ENCODE measurements around the gene L1CAM.
A peak's percentile ranks its signal among the peaks of the same experiment; 100 is the strongest.

The L1CAM gene

DNA sequence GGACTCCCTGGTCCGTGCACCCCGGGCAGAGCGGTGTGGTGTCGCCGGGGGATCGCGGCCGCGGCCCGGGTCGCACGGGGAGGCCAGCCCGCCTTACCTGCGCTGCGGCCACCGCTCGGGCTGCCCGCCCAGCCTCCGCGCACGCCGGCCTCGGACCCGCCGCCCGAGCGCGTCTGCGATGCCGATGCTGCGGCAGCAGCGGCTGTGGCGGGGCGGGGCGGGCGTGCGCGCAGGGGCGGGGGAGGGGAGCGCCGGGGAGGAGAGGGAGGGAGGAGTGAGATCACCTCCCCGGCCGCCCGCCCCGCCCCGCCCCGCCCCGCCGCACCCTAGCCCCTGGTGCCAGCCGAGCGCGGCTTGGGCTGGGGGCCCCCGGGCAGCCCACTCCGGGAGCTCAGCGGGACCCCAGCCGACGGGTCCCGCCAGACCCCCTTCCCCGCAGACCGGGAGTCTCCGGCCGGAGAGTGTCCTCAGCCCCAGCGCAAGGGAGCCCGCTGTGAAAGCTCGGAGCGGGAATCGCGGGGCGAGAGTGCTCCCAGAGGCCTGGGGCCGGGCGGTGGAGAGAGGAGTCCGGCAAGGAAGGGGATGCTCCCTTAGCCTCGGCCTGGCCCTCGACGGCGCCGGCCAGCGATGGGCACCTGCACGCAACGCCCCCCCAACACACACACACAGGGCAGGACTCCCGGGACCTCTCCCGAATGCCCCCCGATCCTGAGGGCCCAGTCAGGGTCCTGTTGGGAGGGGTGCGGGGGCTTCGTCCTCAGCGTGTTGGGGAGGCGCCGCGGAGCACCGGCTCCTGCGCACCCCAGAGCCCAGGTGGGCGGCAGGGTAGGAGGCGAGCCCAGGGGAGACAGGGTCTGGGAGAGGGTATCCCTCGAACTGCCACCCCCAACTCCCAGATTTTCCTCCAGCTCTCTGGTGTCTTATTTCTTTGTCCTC, at the start of gene L1CAM:
Gene L1CAM (minus strand): TSS at position 206 of the 936 bp plus-strand sequence. CDS start 10,337 bp downstream, outside the sequence.
- no peak for DNase-seq (ENCODE audit: low read depth)

- no peak for DNase-seq (ENCODE audit: low read depth)
These were observed 49.4 kb upstream of the L1CAM start for GRCh38 chrX:153935326-153935851.

- DNase-seq (ENCODE audit: low read depth), result peak; percentile 12
These were observed 48.9 kb upstream of the L1CAM start, which contains the start of gene NAA10 for GRCh38 chrX:153934762-153935325. NAA10 (minus strand) TSS chrX:153935037; CDS start chrX:153934904, 133 bp downstream.

DNA sequence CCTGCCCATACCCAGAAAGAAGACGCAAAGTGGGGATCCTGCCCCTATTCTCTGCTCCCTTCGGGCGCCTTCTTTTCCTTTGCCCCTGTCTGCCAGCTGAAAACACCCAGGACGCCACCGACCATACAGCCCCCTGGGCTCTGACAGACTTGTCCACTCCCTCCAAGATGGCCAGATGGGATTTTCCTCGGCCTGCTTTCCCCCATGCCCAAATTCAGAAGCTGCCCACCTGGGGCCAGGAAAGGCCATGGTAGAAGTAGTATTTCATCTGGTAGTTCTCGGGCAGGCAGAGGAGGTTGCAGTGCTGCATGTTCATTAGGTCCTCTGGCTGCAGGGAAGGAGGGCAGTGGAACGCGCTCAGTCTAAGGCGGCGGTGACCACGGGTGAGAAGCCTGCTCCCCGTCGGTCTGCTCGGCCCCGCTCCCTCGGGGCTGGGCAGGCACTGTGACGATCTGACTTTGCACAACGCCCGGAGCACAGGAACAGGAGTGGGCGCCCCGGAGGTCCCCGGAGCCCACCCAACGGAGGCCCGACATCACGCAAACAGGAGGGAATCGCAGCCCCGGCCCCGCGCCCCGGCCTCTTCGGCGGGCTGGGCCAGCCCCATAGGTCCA, 48.3 kb upstream of the L1CAM start:
- no peak for DNase-seq (ENCODE audit: low read depth)

GRCh38 chrX:153933748-153934147, 47.8 kb upstream of the L1CAM start:
- DNase-seq (ENCODE audit: low read depth), result no peak

DNA sequence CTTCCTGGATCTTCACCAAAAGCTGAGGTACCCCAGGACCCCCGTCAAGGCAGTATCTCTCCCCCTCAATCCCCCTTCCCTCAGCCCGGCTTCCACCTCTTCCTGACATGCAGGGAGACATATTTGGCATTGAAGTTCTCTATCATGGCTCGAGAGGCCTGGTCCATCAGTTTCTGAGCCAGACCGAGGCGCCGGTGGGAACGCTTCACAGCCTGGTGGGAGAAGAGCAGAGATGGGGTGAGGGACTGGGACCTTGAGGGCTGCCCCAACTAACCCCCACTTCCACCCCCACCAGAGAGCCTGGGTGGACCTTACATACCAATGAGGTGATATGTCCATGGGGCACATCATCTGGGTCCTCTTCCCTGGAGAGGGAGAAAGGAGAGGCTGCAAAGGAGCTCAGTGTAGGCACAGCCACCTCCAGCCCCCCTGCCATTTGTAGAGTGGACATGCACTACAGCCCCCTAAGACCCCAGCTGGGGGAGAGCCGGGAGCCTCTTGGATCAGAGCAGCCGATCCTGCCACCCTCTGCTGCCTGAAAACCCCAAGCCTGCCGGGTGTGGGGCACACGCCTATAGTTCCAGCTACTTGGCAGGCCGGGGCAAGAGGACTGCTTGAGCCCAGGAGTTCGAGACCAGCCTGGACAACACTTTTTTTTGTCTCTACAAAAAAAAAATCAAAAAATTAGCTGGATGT, 46.4 kb upstream of the L1CAM start:
- DNase-seq (ENCODE audit: low read depth), result no peak

DNA sequence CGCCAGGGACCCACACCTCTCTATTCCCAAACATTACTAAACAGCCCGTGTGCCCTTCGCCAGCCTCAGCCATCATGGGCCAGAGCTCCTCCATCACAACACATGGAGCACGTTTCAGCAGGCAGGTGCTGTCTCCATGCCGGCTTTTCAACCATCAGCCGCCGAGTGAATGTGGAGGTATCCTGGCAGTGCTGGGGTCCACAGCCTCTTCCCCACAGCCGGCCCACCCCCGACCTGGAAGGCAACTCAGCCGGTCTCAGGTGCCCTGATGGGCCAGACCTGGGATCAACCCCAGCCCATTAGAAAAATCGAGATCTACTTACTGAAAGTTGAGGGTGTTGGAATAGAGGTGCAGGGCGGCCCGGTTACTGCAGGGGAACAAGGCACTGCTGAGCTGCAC, 45.8 kb upstream of the L1CAM start:
- no peak for DNase-seq (ENCODE audit: low read depth)

- DNase-seq (ENCODE audit: low read depth), result no peak
These were observed 45.2 kb upstream of the L1CAM start for GRCh38 chrX:153931151-153931550.

DNA sequence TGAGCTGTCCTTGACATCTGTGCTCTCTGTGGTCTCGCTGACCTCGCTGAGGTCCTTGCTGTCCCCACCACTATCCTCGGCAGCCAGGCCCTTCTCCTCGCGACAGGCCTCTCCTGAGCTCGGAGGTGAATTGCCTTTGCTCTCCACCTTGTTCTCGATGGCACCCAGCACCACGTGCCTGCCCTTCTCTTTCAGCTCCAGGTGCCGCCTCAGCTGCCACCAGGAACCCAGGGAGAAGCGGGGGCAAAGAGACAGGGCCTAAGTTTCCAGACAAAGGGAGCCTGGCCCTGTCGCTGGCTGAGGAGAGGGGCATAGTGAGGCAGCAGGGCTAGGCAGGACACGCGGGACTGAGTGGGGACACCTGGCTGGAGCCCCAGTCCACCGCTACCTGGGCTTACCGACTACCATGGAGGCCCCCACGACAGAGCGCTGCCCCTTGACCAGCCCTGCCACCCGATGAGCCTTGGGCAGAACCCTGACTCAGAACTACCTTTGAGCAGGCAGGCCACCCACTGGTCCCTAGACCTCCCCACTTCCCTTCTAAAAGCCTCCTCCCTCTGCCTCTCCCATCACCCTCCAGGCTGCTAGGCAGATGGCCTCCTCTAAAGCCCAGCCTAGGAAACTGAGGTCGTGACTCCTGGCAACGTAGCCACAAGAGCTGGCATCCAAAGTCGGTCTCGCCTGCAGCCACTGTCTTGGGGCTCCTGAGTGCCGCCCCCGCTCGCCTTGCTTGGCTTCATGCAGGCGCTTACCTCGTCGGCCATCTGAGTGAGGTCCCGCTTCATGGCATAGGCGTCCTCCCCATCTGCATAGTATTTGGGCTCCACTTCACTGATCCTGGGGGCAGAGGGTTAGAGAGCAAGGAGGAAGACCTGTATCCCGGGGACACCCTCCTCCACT, 44.3 kb upstream of the L1CAM start:
- no peak for DNase-seq (ENCODE audit: low read depth)

DNA sequence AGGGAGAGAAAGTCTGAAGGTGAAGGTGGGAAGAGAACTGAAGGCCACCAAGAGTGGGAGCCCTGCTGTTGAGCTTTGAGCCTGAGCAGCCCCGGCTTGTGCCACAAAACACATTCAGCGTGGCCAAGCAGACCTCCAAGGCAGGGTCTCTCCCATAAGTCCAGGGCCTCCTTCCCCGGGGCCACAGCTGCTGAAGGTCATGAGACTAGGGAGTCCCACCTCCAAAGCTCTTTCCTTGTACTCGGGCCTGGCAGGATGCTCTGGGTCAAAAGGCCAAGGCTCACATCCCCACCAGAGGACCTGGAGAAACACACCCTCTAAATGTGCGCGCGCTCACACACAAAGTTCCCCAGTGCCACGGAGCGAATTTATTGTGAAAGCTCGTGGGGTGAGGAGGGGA, 43.6 kb upstream of the L1CAM start:
- no peak for DNase-seq (ENCODE audit: low read depth)

DNA sequence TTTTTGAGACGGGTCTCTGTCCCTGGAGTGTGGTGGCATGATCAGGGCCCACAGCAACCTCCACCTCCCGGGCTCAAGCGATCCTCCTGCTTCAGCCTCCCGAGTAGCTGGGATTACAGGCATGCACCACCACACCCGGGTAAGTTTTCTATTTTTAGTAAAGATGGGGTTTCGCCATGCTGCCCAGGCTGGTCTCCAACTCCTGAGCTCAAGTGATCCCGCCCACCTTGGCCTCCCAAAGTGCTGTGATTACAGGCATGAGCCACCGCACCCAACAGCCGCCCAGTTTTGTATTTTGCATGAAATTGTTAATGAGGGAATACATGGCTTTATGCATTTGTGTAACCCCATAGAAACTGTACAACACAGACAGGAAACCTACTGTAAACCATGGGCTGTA, 42.9 kb upstream of the L1CAM start:
- no peak for DNase-seq (ENCODE audit: low read depth)

DNA sequence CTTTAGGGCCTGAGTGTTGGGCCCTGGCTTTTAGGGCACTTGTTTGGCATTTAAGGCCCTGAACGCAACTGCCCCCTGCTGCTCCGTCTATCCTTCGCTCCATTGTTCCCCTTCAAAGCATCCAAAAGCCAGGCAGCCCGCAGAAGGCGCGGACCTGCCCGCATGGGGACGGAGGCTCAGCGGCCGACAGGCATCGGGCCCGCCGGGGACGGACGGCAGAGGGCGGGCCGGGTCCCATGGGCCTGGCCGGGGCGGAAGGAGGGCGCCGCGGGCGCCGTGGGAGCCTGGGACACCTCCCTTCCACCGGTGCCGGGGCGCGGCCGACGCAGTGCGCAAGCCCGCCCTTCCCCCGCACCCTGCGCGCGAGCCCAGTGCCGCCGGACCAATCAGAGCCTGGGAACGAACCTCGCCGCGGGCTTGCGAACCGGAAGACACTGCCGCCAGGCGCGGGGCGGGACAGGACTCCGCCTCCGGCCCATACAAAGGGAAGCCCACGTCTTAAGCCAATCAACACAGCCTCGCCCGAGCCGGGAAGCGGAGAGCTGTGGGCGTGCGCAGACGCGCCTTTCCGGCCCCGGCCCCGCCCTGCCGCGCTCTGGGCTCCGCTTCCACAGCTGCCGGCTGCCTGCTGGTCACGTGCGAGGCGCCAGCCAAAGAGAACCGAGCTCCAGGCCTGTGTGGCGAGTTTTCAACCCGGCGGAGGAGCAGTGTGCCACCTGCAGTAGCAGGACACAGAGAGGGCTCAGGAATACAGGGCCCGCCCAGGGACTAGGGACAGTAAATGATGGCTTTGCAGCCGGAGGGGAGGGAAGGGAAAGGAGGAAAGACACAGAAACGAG, 42.2 kb upstream of the L1CAM start:
- peak; percentile 79 for DNase-seq (ENCODE audit: low read depth)

GRCh38 chrX:153927672-153927921, 41.6 kb upstream of the L1CAM start:
- DNase-seq (ENCODE audit: low read depth), result no peak

DNA sequence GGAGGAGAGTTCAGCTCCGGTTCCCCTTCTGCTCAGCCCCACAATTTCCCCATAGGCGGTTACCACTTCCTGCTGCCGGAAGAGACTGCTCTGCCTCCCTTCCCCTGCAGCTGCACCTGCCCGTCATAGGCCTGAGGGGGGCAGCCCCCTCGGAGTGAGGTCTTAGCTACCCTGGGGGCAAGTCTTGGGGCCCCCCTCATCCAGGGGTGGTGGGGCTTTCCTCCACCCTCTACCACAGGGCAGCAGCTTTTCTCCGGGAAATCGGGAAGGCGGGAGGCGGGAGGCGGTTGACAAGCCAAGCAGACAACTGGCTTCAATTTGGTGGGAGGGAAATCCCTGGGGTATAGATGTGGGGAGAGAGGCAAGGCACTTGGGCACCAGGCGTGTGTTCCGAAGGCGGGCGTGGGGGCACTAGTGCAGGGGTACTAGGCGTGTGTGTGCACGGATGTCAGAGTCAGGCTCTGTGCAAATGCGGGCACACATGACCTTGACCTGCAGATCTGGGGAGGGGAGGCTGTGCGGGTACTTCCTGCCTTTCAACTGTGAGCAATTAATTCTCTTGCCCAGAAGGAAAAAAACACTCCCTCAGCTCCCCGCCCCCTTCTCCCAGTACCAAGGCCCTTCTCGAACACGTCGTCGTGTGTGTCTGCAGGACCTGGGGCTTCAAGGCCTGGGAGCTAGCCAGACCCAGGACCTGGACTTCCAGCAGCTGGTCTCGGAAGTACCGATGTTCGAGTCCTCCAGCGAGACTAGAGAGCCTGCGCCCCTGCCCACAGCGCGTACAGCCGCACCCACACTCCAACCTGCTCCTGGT, 41.1 kb upstream of the L1CAM start:
- DNase-seq (ENCODE audit: low read depth), result no peak

DNA sequence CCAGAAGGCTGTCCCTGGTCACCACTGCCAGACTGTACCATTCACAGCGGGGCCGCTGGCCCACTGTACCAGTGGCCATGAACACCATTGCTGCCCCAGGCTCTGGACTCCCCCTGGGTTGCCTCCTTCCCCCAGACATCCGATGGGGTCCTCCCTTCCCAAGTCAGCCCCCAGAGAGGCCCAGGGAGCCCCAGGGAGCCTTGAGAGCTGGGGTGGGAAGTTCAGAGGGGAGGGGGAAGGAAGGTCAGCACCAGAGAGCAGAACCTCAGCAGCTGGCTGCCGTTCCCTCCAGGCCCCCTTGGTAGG, 40.5 kb upstream of the L1CAM start:
- no peak for DNase-seq (ENCODE audit: low read depth)

GRCh38 chrX:153925739-153926551, 40.0 kb upstream of the L1CAM start, which contains the start of gene ARHGAP4:
ARHGAP4 (minus strand) TSS chrX:153926264; CDS start chrX:153926202, 62 bp downstream.
- no peak for DNase-seq (ENCODE audit: low read depth)

- no peak for DNase-seq (ENCODE audit: low read depth)
These were observed 39.4 kb upstream of the L1CAM start for GRCh38 chrX:153925387-153925738.

DNA sequence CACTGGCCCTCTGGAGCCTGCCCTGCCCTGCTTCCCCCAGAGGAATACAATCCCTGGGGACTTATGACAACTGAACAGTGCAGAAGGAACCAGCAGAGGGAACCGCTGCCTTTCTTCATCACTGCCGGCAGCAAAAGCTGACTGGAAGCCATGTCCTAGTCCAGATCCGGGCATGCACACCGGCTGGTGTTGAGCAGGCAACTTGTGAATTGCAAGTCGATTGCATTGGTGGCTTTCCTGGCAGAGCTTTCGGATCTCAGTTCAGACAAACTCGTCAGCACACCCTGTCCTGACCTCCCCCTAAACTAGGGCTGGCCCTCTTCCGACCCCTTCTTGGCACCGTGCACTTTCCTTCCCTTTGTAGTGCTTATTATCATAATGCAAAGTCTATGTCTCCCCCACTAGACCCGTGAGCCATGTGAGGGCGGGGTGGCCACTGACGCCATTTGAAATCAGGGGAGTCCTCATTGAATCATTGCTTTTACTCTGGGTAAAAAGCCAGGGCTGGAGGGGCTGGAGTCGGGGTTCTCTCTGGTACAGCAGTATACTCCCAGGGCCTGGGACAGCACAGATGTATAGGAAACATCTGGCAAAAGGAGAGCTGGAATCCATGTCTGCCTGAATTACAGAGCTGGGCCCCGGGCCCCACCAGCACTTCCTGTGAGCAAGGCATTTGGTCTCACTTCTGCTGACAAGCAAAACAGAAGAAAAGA, 38.3 kb upstream of the L1CAM start:
- no peak for DNase-seq (ENCODE audit: low read depth)

All from HS-27A (cell line).